Upper lobe of right lung (tissue), 1 donor: Measurements from ENCODE around the gene RBP2. TPM values are rescaled to one million over a fixed set of nuclear protein-coding genes. Genes with fewer than 3 reads are reported as not detected.

Experiments used
- ATAC-seq: fragments of 200-7000 bp; cut with Tn5 transposase; one replicate; pipeline ENCODE4 v1.9.1; 2020; ENCODE audit warnings: mild to moderate bottlenecking, moderate library complexity
- DNase-seq: peaks from one replicate; pipeline ENCODE4 v3.0.0-alpha.2; 2020
- H3K27ac ChIP-seq: fragments of 200-600 bp; one replicate; pipeline ENCODE4 v1.8.0; 2022
- H3K27me3 ChIP-seq: fragments of 200-600 bp; one replicate; pipeline ENCODE4 v1.8.0; 2022; ENCODE audit warnings: mild to moderate bottlenecking
- H3K36me3 ChIP-seq: fragments of 200-600 bp; one replicate; pipeline ENCODE4 v1.8.0; 2022
- H3K4me1 ChIP-seq: fragments of 200-600 bp; one replicate; pipeline ENCODE4 v1.8.0; 2022
- H3K4me3 ChIP-seq: fragments of 200-600 bp; one replicate; pipeline ENCODE4 v1.8.0; 2022; ENCODE audit warnings: mild to moderate bottlenecking
- H3K9me3 ChIP-seq: fragments of 200-600 bp; one replicate; pipeline ENCODE4 v1.8.0; 2022
- CTCF ChIP-seq: fragments of 200-600 bp; IDR thresholded peaks from one replicate; pipeline ENCODE4 v1.8.0; 2022; ENCODE audit warnings: antibody characterized with exemption
- intact Hi-C: fragments of 100-400 bp; cut with DNase I; formaldehyde crosslinking; loops from one replicate; pipeline ENCODE4 v1.11.0; 2022
- total RNA-seq: library from RNA; stranded (reverse); fragmentation: NEBNext Ultra II Directional; extraction: Animal tissue kit (Norgen Biotek cat#: 25700); gene quantifications from one replicate; pipeline ENCODE4 v1.2.1, GENCODE V29; 2021
- donor health status: DM: no; HTN: yes; CAD: no; lungs with severe emphysema.

Gene RBP2
- total RNA-seq, 1 donor from 2014 or later = 2.1 TPM

- Histone ChIP-seq H3K27me3 (no peaks in the 10 kb centered on the region), H3K4me1 (no peaks in the 10 kb centered on the region), H3K27ac (no peak overlapping the region), H3K9me3 (peaks cover 7% of the 10 kb centered on the region), H3K4me3 (no peak overlapping the region), H3K36me3 (no peaks in the 10 kb centered on the region)
- no peak for TF ChIP-seq CTCF
- intact Hi-C loops = no loop called here
- DNase-seq (no peak), ATAC-seq (no peak)
These were observed 23.2 kb upstream of the RBP2 start for GRCh38 chr3:139499536-139499935.

GRCh38 chr3:139493826-139494385 is 17.6 kb upstream of the RBP2 start:
- DNase-seq (no peak), ATAC-seq (no peak)
- TF ChIP-seq CTCF = no peak
- H3K36me3 ChIP-seq = no peaks in the 10 kb centered on the region
- H3K4me3 ChIP-seq = no peak overlapping the region
- intact Hi-C loops = no loop called here
- no peaks in the 10 kb centered on the region for H3K27me3 ChIP-seq
- H3K9me3 ChIP-seq = peaks cover 7% of the 10 kb centered on the region
- H3K4me1 ChIP-seq = no peaks in the 10 kb centered on the region
- no peak overlapping the region for H3K27ac ChIP-seq

GRCh38 chr3:139491966-139492365 is 15.7 kb upstream of the RBP2 start:
- intact Hi-C loops = no loop called here
- H3K27me3 ChIP-seq = no peaks in the 10 kb centered on the region
- no peak overlapping the region for H3K27ac ChIP-seq
- DNase-seq (no peak), ATAC-seq (no peak)
- H3K4me3 ChIP-seq = no peak overlapping the region
- H3K9me3 ChIP-seq = peaks cover 10% of the 10 kb centered on the region
- TF ChIP-seq CTCF = no peak
- H3K36me3 ChIP-seq = no peaks in the 10 kb centered on the region
- no peaks in the 10 kb centered on the region for H3K4me1 ChIP-seq

- DNase-seq = no peak
- intact Hi-C loops = no loop called here
- no peaks in the 10 kb centered on the region for H3K27me3 ChIP-seq
- H3K36me3 ChIP-seq = no peaks in the 10 kb centered on the region
- H3K4me3 ChIP-seq = no peak overlapping the region
- H3K27ac ChIP-seq = no peak overlapping the region
- no peaks in the 10 kb centered on the region for H3K4me1 ChIP-seq
- peaks cover 10% of the 10 kb centered on the region for H3K9me3 ChIP-seq
- TF ChIP-seq CTCF = no peak
- peak; percentile 73 for ATAC-seq
These were observed 14.8 kb upstream of the RBP2 start for GRCh38 chr3:139491027-139491700.

- Histone ChIP-seq H3K4me1 (no peaks in the 10 kb centered on the region), H3K9me3 (no peaks in the 10 kb centered on the region), H3K27me3 (no peaks in the 10 kb centered on the region), H3K36me3 (no peaks in the 10 kb centered on the region), H3K27ac (no peak overlapping the region), H3K4me3 (no peak overlapping the region)
- TF ChIP-seq CTCF = no peak
- DNase-seq = no peak
- ATAC-seq = no peak
- intact Hi-C loops = no loop called here
These were observed 5.9 kb upstream of the RBP2 start for GRCh38 chr3:139482206-139482605.
